HepG2 (cell line): ENCODE results near the gene FUT6. TPM values are rescaled to one million over a fixed set of nuclear protein-coding genes. Genes with fewer than 3 reads are reported as not detected.

Experiments used
- AGO2 ChIP-seq: fragments of 200-400 bp; formaldehyde crosslinking; optimal IDR thresholded peaks from 2 replicates; pipeline ENCODE3; 2017; ENCODE audit warnings: mild to moderate bottlenecking, low read depth, low read length, moderate library complexity
- AHDC1 ChIP-seq: sonication (generic); formaldehyde crosslinking; IDR thresholded peaks from 2 replicates; pipeline ENCODE4 v1.5.1; 2020; ENCODE audit warnings: mild to moderate bottlenecking, missing genetic modification reagents, borderline replicate concordance
- ATM ChIP-seq: fragments of 450-650 bp; IDR thresholded peaks from 2 replicates; pipeline ENCODE4 v1.7.1; 2017; ENCODE audit warnings: mild to moderate bottlenecking, borderline replicate concordance
- NAIF1 ChIP-seq: sonication (generic); formaldehyde crosslinking; IDR thresholded peaks from 2 replicates; pipeline ENCODE4 v1.5.0; 2020; ENCODE audit warnings: mild to moderate bottlenecking, missing genetic modification reagents, borderline replicate concordance
- POLR2G ChIP-seq: fragments of 200-400 bp; formaldehyde crosslinking; IDR thresholded peaks from 2 replicates; pipeline ENCODE4 v1.6.1; 2018; ENCODE audit warnings: mild to moderate bottlenecking, low read depth, low read length, moderate library complexity
- RBFOX2 ChIP-seq: fragments of 200-400 bp; formaldehyde crosslinking; IDR thresholded peaks from 2 replicates; pipeline ENCODE4 v1.6.1; 2017; ENCODE audit warnings: low read depth, mild to moderate bottlenecking, low read length
- RNF219 ChIP-seq: sonication (generic); formaldehyde crosslinking; IDR thresholded peaks from 2 replicates; pipeline ENCODE4 v1.5.0; 2020; ENCODE audit warnings: mild to moderate bottlenecking, missing genetic modification reagents
- SMAD3 ChIP-seq: sonication (generic); formaldehyde crosslinking; IDR thresholded peaks from 2 replicates; pipeline ENCODE4 v1.4.0; 2020; ENCODE audit warnings: missing genetic modification reagents
- SSRP1 ChIP-seq: IDR thresholded peaks from 2 replicates; pipeline ENCODE4 v1.6.1; 2016; ENCODE audit warnings: control low read depth
- TBP ChIP-seq: sonication (generic); formaldehyde crosslinking; IDR thresholded peaks from 2 replicates; pipeline ENCODE4 v1.5.0; 2020; ENCODE audit warnings: missing genetic modification reagents
- ZNF737 ChIP-seq: sonication (generic); formaldehyde crosslinking; IDR thresholded peaks from 2 replicates; pipeline ENCODE4 v1.5.0; 2020; ENCODE audit warnings: missing genetic modification reagents, mild to moderate bottlenecking, borderline replicate concordance
- ZNF746 ChIP-seq: sonication (generic); formaldehyde crosslinking; IDR thresholded peaks from 2 replicates; pipeline ENCODE4 v1.8.0; 2022; ENCODE audit warnings: mild to moderate bottlenecking, missing genetic modification reagents
- ZNF792 ChIP-seq: IDR thresholded peaks from 2 replicates; pipeline ENCODE4 v1.6.1; 2016
- ZSCAN30 ChIP-seq: sonication (generic); formaldehyde crosslinking; IDR thresholded peaks from 2 replicates; pipeline ENCODE4 v1.5.0; 2020; ENCODE audit warnings: mild to moderate bottlenecking, missing genetic modification reagents
- polyA plus RNA-seq, 8 experiments: library from polyadenylated mRNA; depleted of rRNA in 3 of 8; stranded (reverse) in 7 of 8; unstranded in 1 of 8; fragments of >200 nt; fragmentation: Illumina TruSeq in 4 of 8; extraction: Trizol in 4 of 8; gene quantifications; 2 replicates each; pipeline versions ENCODE4 v1.2.1 to v1.2.3, GENCODE V29; 2011 to 2016; ENCODE audit warnings: low read depth in 4 of 8, missing spikeins in 1 of 8, mixed read lengths in 1 of 8; ENCODE audit not compliant: insufficient read depth in 1 of 8
- total RNA-seq, 5 experiments: library from RNA; depleted of rRNA; stranded (reverse); fragments of >200 nt; fragmentation: Illumina TruSeq; extraction: Trizol; gene quantifications; 2 replicates each; pipeline ENCODE4 v1.2.3, GENCODE V29; 2016; ENCODE audit warnings: low read depth in 1 of 5
- TF ChIP-seq, protein P1 (sequence below): sonication (generic); formaldehyde crosslinking; IDR thresholded peaks from 2 replicates; pipeline ENCODE4 v1.4.0; 2020; ENCODE audit warnings: missing genetic modification reagents, mild to moderate bottlenecking, borderline replicate concordance
- TF ChIP-seq, protein P2 (sequence below): sonication (generic); formaldehyde crosslinking; IDR thresholded peaks from 2 replicates; pipeline ENCODE4 v1.8.0; 2022; ENCODE audit warnings: mild to moderate bottlenecking, missing genetic modification reagents

FUT6 gene
- total and polyA plus RNA-seq, 2 of the 13 experiments (the other 11 are each of a cell fraction or from before 2014, with no cell fraction given), result 8.2 to 27.7 TPM

GRCh38 chr19:5828661-5829566 is 10.6 kb downstream of the FUT6 start (continued):
- TF ChIP-seq POLR2G (peak; percentile 27), ZNF746 (CRISPR knock-in tag) (no peak), TBP (CRISPR knock-in tag) (no peak), RBFOX2 (peak; percentile 68), NAIF1 (0 out of 2 replicates have a peak, but pooled peaks have one; percentile 34), ZNF792 (CRISPR knock-in tag) (no peak), ZNF737 (CRISPR knock-in tag) (no peak), AGO2 (peak; percentile 79), ATM (no peak), SSRP1 (CRISPR knock-in tag) (peak; percentile 29; the same call in 1 of the 2 replicates), ZSCAN30 (0 out of 2 replicates have a peak, but pooled peaks have one; percentile 52), SMAD3 (CRISPR knock-in tag) (no peak), RNF219 (0 out of 2 replicates have a peak, but pooled peaks have one; percentile 58), AHDC1 (CRISPR knock-in tag) (0 out of 2 replicates have a peak, but pooled peaks have one; percentile 7)
- TF ChIP-seq, protein P1, sequence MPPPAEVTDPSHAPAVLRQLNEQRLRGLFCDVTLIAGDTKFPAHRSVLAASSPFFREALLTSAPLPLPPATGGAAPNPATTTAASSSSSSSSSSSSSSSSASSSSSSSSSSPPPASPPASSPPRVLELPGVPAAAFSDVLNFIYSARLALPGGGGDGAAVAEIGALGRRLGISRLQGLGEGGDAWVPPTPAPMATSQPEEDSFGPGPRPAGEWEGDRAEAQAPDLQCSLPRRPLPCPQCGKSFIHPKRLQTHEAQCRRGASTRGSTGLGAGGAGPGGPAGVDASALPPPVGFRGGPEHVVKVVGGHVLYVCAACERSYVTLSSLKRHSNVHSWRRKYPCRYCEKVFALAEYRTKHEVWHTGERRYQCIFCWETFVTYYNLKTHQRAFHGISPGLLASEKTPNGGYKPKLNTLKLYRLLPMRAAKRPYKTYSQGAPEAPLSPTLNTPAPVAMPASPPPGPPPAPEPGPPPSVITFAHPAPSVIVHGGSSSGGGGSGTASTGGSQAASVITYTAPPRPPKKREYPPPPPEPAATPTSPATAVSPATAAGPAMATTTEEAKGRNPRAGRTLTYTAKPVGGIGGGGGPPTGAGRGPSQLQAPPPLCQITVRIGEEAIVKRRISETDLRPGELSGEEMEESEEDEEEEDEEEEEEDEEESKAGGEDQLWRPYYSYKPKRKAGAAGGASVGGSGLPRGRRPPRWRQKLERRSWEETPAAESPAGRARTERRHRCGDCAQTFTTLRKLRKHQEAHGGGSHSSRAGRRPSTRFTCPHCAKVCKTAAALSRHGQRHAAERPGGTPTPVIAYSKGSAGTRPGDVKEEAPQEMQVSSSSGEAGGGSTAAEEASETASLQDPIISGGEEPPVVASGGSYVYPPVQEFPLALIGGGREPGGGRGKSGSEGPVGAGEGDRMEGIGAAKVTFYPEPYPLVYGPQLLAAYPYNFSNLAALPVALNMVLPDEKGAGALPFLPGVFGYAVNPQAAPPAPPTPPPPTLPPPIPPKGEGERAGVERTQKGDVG (CRISPR knock-in tag), result 0 out of 2 replicates have a peak, but pooled peaks have one; percentile 8
- TF ChIP-seq, protein P2, sequence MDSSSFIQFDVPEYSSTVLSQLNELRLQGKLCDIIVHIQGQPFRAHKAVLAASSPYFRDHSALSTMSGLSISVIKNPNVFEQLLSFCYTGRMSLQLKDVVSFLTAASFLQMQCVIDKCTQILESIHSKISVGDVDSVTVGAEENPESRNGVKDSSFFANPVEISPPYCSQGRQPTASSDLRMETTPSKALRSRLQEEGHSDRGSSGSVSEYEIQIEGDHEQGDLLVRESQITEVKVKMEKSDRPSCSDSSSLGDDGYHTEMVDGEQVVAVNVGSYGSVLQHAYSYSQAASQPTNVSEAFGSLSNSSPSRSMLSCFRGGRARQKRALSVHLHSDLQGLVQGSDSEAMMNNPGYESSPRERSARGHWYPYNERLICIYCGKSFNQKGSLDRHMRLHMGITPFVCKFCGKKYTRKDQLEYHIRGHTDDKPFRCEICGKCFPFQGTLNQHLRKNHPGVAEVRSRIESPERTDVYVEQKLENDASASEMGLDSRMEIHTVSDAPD (CRISPR knock-in tag), result no peak
